Measurements from ENCODE around the gene IL12B.
"Not testable (repeated sequence)": the region's sequence is repeated elsewhere in the genome, so short reads cannot be mapped to it uniquely, and the experiment has no call there.

- not testable (repeated sequence) for TF ChIP-seq CTCF (conservative IDR thresholded peaks at IDR 0.05); EZH2 (IDR thresholded peaks at IDR 0.05; ENCODE audit: low read depth)
Observed at GRCh38 chr5:159266764-159267163, 63.5 kb downstream of the IL12B start.

Data from PC-9 (cell line).